ENCODE results near the gene AKAP5.

AKAP5 gene

GRCh38 chr14:64422756-64423155 lies 42.5 kb upstream of the AKAP5 start:
- no peak for TF ChIP-seq CTCF (IDR thresholded peaks at IDR 0.05)

GRCh38 chr14:64423987-64424386 lies 41.3 kb upstream of the AKAP5 start:
- no peak for TF ChIP-seq CTCF (IDR thresholded peaks at IDR 0.05)

- no peak for TF ChIP-seq CTCF (IDR thresholded peaks at IDR 0.05)
These were observed 30.8 kb upstream of the AKAP5 start for GRCh38 chr14:64434528-64434927.

- no peak for TF ChIP-seq CTCF (IDR thresholded peaks at IDR 0.05)
These were observed 27.0 kb upstream of the AKAP5 start for GRCh38 chr14:64438181-64438841.

GRCh38 chr14:64439141-64439540 lies 26.2 kb upstream of the AKAP5 start:
- no peak for TF ChIP-seq CTCF (IDR thresholded peaks at IDR 0.05)

GRCh38 chr14:64440494-64440893 lies 24.8 kb upstream of the AKAP5 start:
- TF ChIP-seq CTCF (IDR thresholded peaks at IDR 0.05), result no peak

- no peak for TF ChIP-seq CTCF (IDR thresholded peaks at IDR 0.05)
These were observed 22.9 kb upstream of the AKAP5 start for GRCh38 chr14:64442300-64442988.

Data from LNCAP (cell line).